LNCaP clone FGC (cell line): Measurements from ENCODE around the gene SLC24A3.

Source experiments
- DNase-seq: peaks from one replicate; pipeline ENCODE4 v3.0.0-alpha.2; 2011; ENCODE audit warnings: low read depth
- H3K4me3 ChIP-seq: 2 replicates; pipeline ENCODE4 v1.5.1; 2011; ENCODE audit warnings: mild to moderate bottlenecking, low read depth, low read length, control low read depth
- CTCF ChIP-seq: IDR thresholded peaks from 2 replicates; pipeline ENCODE4 v1.5.1; 2012; ENCODE audit warnings: mild to moderate bottlenecking; ENCODE audit not compliant: control insufficient read depth, insufficient read depth; ENCODE audit errors: extremely low read depth

Gene SLC24A3

GRCh38 chr20:19758501-19759331, 546.3 kb downstream of the SLC24A3 start:
- TF ChIP-seq CTCF = no peak
- no peak for DNase-seq
- H3K4me3 ChIP-seq = peak overlapping the region; percentile 60

GRCh38 chr20:19760371-19760721, 547.9 kb downstream of the SLC24A3 start:
- no peak for TF ChIP-seq CTCF
- no peak overlapping the region for H3K4me3 ChIP-seq
- DNase-seq = no peak

DNA sequence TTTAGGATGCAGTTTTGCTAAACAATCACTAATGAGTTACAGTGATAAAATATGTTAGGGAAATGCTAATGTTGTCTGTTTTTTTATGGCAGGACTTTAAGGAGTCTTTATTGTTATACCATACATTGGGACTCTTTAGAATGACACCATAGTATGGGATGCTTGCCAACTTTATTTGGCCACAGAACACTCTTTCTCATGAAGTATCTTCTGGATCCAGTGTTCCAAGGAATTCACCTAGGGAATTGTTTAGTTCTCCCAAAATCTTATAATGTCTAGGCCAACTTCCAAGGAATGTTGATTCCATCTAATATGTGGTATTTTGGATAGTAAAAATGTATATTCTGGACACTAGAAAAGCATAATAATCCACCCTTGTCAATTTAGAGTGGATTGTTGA, 548.9 kb downstream of the SLC24A3 start:
- no peak overlapping the region for H3K4me3 ChIP-seq
- TF ChIP-seq CTCF = no peak
- DNase-seq = no peak

DNA sequence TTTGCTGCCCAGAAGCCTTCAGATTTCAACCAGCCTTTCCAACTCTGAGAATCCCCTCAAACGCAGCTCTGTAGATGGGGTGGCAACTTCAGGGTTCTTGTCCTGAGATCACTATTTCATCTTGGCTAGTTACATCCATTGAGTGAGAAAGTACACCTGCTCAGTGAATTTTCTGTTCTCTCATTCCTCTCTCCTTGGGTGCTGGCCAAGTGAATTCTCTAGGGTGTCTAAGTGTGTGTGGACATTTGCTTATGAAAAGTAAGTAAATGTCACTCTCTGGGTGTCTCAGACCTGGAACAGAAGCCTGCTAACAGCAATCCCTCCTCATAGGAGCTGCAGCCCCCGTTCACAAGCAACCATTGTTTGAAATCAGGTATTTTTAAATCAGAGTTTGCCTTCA, 549.4 kb downstream of the SLC24A3 start:
- no peak overlapping the region for H3K4me3 ChIP-seq
- DNase-seq = no peak
- no peak for TF ChIP-seq CTCF

DNA sequence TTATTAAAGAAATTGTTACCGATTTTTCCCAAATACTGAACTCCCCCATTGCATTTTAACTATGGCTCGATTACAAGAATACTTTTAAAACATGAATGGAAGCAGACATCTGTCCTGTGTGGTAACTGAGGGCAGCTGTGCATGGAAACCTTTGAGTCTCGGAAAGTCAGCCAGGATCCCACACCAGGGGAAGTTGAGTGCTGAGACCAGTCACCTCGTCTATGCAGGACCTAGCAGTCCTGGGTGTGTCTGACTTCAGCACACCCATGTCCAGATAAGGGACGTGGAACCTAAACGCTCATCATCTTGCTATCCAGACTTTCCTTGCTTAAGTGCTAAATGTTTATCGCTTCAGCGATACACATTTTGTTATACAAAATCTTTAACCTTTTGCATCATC, 551.8 kb downstream of the SLC24A3 start:
- no peak for TF ChIP-seq CTCF
- no peak for DNase-seq
- H3K4me3 ChIP-seq = no peak overlapping the region

GRCh38 chr20:19765266-19765665, 552.8 kb downstream of the SLC24A3 start:
- H3K4me3 ChIP-seq = no peak overlapping the region
- DNase-seq = no peak
- no peak for TF ChIP-seq CTCF

- DNase-seq = no peak
- no peak for TF ChIP-seq CTCF
- no peak overlapping the region for H3K4me3 ChIP-seq
These were observed 553.5 kb downstream of the SLC24A3 start for GRCh38 chr20:19765913-19766312.
